HT-29 (cell line): ENCODE measurements around the gene CLTC. TPM values are rescaled to one million over a fixed set of nuclear protein-coding genes. Genes with fewer than 3 reads are reported as not detected.
"Not testable (repeated sequence)": the region's sequence is repeated elsewhere in the genome, so short reads cannot be mapped to it uniquely, and the experiment has no call there.

ENCODE experiments used
- DNase-seq: peaks from one replicate; pipeline ENCODE4 v3.0.0-alpha.2; 2015; ENCODE audit warnings: low spot score
- total RNA-seq: library from RNA; depleted of rRNA; stranded (reverse); fragments of >200 nt; shearing (Covaris generic); gene quantifications from 2 replicates; pipeline ENCODE4 v1.2.3, GENCODE V29; 2014

The CLTC gene
- total RNA-seq, 1 experiment from 2014 or later: 78.9 TPM

- DNase-seq: no peak
Measured at GRCh38 chr17:59633658-59634359, 14.1 kb downstream of the CLTC start.

DNA sequence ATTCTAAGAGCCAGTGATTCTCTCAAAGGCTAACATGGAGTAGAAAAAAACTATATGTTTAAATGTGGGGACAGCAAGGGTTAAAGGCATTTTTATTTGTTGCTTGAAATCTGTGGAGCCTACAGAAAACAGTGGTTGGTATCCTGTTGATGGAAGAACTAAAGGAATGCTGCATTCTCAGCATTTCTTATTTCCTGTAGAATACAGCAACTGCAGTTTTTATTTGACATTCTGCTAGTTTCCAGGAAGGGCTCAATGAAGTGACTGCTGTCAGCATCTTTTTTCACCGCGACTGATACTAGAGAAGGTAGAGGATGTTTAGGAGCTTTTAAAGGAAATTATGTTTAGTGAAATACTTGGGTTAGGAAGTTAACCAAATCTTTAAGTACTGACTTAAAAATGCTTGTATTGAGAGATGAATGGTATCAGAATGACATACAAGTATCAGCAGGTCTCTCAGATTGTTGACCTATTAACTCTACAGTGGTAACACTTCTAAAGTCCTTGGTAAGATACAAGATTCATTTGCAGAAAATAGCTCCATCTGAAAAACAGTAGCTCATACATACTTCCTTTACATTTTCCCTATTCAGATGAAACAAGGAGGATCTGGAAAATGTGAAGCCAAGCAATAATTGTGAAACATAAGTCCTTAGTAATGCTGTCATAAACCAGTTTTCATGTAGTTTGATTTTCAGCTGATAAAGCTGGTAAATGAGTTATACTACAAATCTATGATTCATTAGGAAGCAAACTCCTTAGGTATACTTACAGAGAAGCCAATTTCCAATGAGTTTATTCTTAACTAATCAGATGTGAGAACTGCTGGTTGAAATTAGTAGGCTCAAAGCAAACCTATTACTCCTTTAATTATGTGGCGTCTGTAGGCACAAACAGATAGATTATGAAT is 15.2 kb downstream of the CLTC start:
- DNase-seq: no peak

- DNase-seq: no peak
Measured at GRCh38 chr17:59637611-59638310, 18.1 kb downstream of the CLTC start.

GRCh38 chr17:59638553-59638952 is 18.9 kb downstream of the CLTC start:
- no peak for DNase-seq

DNA sequence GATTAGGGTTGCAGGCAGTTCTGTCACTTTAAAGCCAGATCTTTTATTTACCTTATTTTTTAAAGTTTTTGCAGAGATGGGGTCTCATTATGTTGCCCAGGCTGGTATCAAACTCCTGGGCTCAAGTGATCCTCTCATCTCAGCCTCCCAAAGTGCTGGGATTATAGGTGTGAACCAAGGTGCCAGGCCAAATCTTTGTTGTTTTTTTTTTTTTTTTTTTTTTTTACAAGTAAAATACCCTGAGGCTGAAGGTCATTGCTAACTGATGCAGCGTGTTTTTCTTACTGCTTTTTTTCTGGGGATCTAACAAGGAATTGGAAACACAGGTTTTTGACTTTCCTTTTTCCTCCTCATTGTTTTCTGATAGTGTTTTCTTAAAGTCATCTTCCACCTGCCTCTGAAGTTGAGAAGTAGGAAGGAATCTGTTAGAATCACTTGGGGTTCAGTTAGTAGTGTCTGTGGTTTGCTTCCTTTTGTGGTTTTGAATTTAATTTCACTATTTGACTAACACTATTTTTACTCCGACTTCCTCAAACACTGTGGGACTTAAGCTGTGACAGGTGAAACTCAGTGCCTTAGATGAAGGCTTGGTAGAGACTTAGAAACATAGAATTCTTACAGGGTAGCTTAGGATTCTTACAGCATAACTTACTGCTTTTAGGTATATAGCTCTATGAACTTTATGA is 22.2 kb downstream of the CLTC start:
- DNase-seq: peak; percentile 50

- peak; percentile 34 for DNase-seq
Measured at GRCh38 chr17:59642565-59642964, 22.9 kb downstream of the CLTC start.

GRCh38 chr17:59643159-59644140 is 23.8 kb downstream of the CLTC start:
- DNase-seq: peak; percentile 23

DNA sequence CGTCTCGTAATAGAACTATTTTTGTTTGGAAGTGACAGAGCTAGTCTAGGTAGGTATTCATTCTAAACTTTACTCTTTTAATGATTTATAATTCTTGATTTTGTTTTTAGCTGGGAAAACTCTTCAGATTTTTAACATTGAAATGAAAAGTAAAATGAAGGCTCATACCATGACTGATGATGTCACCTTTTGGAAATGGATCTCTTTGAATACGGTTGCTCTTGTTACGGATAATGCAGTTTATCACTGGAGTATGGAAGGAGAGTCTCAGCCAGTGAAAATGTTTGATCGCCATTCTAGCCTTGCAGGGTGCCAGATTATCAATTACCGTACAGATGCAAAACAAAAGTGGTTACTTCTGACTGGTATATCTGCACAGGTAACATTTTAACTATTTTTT is 27.6 kb downstream of the CLTC start:
- no peak for DNase-seq

- no peak for DNase-seq
Measured at GRCh38 chr17:59649886-59650285, 30.2 kb downstream of the CLTC start.

- no peak for DNase-seq
Measured at GRCh38 chr17:59650642-59651041, 30.9 kb downstream of the CLTC start.

GRCh38 chr17:59651346-59651745 is 31.7 kb downstream of the CLTC start:
- no peak for DNase-seq

- no peak for DNase-seq
Measured at GRCh38 chr17:59652119-59652518, 32.4 kb downstream of the CLTC start.

GRCh38 chr17:59656624-59657023 is 36.9 kb downstream of the CLTC start:
- DNase-seq: not testable (repeated sequence)

DNA sequence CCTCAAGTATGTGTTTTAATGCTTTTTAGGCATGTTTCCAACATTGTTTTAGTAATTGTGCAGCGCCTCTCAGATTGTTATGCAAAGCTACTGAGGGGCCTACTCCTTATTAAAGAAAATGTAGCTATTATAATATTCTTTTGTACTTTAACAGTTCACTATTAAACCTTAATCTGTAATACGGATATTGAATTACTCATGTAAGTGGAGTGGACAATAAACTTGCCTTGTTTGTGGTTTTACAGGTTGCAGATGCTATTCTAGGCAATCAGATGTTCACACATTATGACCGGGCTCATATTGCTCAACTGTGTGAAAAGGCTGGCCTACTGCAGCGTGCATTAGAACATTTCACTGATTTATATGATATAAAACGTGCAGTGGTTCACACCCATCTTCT is 46.5 kb downstream of the CLTC start:
- DNase-seq: no peak

DNA sequence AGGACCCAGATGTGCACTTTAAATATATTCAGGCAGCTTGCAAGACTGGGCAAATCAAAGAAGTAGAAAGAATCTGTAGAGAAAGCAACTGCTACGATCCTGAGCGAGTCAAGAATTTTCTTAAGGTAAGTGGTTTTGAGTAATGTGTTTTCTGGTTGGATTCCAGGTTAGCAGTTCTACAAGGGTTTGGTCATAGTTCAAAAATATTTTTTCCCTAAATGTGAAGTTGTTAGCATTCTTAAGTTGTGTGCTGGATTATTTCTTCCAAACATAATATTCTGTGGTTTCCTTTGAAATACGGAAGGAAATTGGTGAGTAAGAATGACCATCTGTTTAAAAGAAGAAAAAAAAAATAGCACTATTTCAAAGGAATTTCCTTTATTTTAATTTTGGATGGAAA is 49.1 kb downstream of the CLTC start:
- DNase-seq: no peak

- no peak for DNase-seq
Measured at GRCh38 chr17:59669411-59669810, 49.7 kb downstream of the CLTC start.

- no peak for DNase-seq
Measured at GRCh38 chr17:59669944-59670343, 50.2 kb downstream of the CLTC start.

- no peak for DNase-seq
Measured at GRCh38 chr17:59671386-59671785, 51.7 kb downstream of the CLTC start.

DNA sequence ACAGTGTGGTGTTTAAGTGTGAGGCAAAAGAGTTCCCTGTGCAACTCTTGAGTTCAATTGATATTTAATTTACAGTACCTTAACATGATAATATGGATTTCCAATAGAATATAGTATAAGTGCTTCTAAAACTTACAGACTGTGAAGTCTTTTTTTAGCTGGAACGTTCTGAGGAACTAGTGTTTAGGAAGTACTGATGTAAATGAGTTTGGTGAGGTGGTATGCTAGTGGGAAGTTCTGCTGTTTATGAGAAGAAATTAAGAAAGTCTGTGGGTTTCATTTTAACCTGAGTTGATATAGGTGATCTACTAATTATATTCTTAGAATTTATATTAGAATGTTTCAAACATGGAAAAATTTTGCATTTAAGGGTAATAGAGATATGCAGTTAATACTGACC is 55.5 kb downstream of the CLTC start:
- no peak for DNase-seq

- DNase-seq: no peak
Measured at GRCh38 chr17:59676716-59677115, 57.0 kb downstream of the CLTC start.
